ENCODE results near the gene PXMP4. TPM values are rescaled to one million over a fixed set of nuclear protein-coding genes. Genes with fewer than 3 reads are reported as not detected.

The PXMP4 gene, protein sequence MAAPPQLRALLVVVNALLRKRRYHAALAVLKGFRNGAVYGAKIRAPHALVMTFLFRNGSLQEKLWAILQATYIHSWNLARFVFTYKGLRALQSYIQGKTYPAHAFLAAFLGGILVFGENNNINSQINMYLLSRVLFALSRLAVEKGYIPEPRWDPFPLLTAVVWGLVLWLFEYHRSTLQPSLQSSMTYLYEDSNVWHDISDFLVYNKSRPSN
- 2.7 and 7.6 TPM in 2 replicates for total RNA-seq (ENCODE audit: low replicate concordance)

DNA sequence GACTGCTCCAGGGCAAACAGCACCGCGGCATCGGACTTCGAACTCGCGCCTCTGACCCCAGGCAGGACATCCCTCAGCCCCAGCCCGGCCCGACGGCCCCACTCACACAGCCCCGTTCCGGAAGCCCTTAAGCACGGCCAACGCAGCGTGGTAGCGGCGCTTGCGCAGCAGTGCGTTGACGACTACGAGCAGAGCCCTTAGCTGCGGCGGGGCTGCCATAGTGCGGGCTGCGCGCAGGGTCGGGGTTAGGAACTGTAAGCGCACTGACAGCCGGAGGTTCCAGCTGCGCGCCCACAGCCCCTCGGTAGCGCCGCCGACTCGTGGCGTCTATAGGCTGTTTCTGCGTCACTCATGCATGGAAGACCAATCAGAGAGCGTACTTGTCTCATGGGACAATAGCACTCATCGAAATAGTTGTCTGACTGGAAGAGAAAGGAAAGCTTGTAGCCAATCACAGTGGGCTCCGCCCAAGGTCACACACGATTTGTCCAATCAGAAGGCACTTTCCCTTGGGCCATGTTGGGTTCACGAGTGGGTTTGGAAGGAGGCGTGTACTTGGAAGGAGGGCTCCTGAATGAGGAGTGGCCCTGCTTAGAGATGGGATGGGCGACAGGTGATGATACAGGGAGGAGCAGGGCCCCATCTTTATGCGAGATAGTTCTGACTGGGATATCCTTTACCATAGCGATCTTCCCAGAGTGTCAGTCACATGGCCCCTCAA lies at the start of gene PXMP4:
Gene PXMP4 (minus strand): TSS at position 322 of the 721 bp plus-strand sequence. CDS start 103 bp downstream, at position 219.
- H3K4me3 ChIP-seq (ENCODE audit: low read depth, low read length): peak within 1 kb of the TSS; percentile 94
- TF ChIP-seq, protein P1, sequence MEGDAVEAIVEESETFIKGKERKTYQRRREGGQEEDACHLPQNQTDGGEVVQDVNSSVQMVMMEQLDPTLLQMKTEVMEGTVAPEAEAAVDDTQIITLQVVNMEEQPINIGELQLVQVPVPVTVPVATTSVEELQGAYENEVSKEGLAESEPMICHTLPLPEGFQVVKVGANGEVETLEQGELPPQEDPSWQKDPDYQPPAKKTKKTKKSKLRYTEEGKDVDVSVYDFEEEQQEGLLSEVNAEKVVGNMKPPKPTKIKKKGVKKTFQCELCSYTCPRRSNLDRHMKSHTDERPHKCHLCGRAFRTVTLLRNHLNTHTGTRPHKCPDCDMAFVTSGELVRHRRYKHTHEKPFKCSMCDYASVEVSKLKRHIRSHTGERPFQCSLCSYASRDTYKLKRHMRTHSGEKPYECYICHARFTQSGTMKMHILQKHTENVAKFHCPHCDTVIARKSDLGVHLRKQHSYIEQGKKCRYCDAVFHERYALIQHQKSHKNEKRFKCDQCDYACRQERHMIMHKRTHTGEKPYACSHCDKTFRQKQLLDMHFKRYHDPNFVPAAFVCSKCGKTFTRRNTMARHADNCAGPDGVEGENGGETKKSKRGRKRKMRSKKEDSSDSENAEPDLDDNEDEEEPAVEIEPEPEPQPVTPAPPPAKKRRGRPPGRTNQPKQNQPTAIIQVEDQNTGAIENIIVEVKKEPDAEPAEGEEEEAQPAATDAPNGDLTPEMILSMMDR (IDR thresholded peaks at IDR 0.05; ENCODE audit: insufficient read depth, low read length): no peak
- peak; percentile 99 for DNase-seq (ENCODE audit: low read depth)

DNA sequence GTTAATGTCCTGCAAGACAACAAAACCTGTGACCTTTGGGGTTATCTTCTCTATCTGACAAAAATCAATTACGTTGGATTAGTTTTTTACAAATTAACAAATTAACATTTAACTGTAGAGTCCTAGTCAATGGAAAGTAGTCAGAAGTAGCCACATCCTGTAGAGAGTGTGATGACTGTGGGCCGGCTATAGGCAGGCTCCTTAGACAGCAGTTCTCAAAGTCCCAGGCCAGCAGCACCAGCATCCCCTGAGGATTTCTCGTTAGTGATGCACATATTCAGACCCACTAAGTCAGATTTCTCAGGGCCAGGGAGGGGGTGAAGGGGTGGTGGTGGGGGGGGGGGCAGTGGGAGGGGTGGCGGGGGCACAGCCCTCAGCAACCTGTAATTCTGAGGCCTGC lies 48.9 kb upstream of the PXMP4 start:
- no peak for DNase-seq (ENCODE audit: low read depth)
- H3K4me3 ChIP-seq (ENCODE audit: low read depth, low read length): no peak overlapping the region
- TF ChIP-seq, protein P1 (IDR thresholded peaks at IDR 0.05; ENCODE audit: insufficient read depth, low read length): no peak

DNA sequence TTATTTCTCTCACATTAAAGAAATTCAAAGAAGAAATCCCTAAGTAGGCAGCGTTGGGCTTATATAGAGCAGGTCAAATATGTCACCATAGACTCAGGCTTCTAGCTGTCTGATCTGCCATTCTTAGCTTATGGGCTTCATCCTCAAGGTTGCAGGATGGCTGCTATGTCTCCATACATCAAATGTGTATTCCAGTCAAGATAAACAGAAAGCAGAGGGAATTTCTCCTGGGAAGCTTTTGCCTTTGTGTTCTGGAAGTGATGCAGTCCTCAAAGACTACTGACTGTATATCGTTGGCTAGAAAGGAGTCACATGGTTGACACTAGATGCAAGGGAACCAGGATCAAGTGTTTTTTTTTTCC lies 47.6 kb upstream of the PXMP4 start:
- no peak for DNase-seq (ENCODE audit: low read depth)
- no peak overlapping the region for H3K4me3 ChIP-seq (ENCODE audit: low read depth, low read length)
- TF ChIP-seq, protein P1 (IDR thresholded peaks at IDR 0.05; ENCODE audit: insufficient read depth, low read length): no peak

DNA sequence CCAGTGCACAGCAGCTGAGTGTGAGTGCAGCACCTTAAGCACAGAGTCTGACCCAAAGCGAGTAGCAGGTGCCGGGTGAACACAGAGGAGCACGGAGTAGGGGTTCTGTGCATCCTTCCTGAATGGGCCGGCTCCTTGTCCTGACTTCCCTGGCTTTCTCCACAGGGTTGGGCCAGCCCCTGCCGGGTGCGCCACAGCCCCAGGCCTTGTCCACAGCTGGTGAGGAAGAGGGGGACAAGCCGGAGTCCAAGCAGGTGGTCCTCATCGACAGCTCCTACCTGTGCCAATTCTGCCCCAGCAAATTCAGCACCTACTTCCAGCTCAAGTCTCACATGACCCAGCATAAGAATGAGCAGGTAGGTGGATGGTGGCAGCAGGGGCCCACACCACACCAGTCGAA lies 46.6 kb upstream of the PXMP4 start:
- TF ChIP-seq, protein P1 (IDR thresholded peaks at IDR 0.05; ENCODE audit: insufficient read depth, low read length): no peak
- no peak for DNase-seq (ENCODE audit: low read depth)
- no peak overlapping the region for H3K4me3 ChIP-seq (ENCODE audit: low read depth, low read length)

DNA sequence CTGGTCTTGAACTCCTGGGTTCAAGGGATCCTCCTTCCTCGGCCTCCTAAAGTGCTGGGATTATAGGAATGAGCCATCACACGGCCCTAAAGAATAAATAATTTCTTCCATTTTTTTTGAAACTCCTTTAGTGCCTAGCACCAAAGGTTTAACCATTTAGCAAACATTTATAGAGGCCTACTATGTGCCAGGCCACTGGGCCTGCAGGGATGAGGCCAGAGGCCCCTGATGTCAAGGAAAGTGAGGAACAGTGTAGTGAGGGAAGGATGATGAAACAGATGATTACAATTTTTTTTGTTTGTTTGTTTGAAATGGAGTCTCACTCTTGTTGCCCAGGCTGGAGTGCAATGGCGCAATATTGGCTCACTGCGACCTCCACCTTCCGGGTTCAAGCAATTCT lies 45.5 kb upstream of the PXMP4 start:
- TF ChIP-seq, protein P1 (IDR thresholded peaks at IDR 0.05; ENCODE audit: insufficient read depth, low read length): no peak
- H3K4me3 ChIP-seq (ENCODE audit: low read depth, low read length): no peak overlapping the region
- DNase-seq (ENCODE audit: low read depth): no peak

DNA sequence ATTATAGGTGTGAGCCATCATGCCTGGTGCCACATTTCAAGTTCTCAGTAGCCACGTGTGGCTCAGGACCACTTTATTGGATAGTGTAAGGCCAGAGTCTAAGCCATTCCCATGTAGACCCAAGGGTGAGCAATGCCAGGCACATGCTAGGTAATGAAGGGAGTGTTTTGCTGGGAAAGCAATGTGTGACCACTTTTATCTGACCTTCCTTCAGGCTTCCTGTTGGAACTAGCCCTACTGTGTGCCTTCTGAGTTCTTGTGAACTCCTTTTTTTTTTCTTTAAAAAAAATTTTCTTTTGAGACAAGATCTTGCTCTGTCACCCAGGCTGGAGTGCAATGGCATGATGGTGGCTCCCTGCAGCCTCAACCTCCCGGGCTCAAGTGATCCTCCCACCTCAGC lies 45.0 kb upstream of the PXMP4 start:
- TF ChIP-seq, protein P1 (IDR thresholded peaks at IDR 0.05; ENCODE audit: insufficient read depth, low read length): no peak
- H3K4me3 ChIP-seq (ENCODE audit: low read depth, low read length): no peak overlapping the region
- DNase-seq (ENCODE audit: low read depth): no peak
